VCaP (cell line): ENCODE results near the gene CALN1.

Experiments used
- H3K27ac ChIP-seq: fragments of 450-650 bp; 2 replicates; pipeline ENCODE4 v1.5.1; 2017
- CTCF ChIP-seq: fragments of 450-650 bp; conservative IDR thresholded peaks from 2 replicates; pipeline ENCODE4 v1.5.1; 2017; ENCODE audit warnings: mild to moderate bottlenecking, moderate library complexity

The CALN1 gene

DNA sequence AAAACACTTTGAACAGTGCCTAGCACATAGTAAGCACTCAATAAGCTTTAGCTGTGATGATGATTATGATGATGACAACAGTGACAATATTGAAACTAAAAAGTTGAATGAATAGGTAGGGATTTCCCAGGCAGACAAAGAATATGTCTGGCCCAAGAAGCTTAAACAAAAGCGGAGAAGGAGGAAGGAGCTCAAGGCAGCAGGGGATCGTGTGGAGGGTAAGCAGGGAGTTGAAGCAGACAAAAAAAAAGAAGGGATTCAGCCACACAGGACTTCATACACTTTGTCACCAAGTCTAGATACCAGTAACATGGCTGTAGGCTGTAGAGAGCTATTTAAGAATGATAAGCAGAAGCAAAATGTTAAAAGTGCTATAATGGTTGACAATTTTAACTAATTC lies 144.0 kb downstream of the CALN1 start:
- no peak for TF ChIP-seq CTCF
- H3K27ac ChIP-seq = no peak overlapping the region

DNA sequence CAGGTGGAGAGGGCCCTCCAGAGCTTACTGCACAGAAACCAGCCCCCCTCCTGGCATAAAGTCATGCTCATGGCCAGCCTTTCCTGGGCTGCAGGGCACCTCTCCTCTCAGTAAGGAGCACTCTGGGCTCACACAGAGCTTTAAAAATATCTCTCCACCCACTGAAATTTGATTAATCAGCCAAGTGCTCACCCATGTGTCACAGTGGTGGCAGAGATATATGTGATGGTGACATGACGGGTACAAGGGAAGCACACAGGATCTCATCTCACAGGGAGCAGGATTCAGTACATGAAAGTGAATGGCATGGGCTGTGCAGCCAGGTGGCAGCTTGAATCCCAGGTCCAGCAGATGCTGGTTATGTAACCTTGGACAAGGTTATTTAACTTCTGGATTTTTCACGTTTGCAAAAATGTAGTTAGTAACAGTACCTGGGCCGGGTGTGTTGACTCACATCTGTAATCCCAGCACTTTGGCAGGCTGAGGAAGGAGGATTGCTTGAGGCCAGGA lies 144.8 kb downstream of the CALN1 start:
- H3K27ac ChIP-seq = no peak overlapping the region
- TF ChIP-seq CTCF = no peak

DNA sequence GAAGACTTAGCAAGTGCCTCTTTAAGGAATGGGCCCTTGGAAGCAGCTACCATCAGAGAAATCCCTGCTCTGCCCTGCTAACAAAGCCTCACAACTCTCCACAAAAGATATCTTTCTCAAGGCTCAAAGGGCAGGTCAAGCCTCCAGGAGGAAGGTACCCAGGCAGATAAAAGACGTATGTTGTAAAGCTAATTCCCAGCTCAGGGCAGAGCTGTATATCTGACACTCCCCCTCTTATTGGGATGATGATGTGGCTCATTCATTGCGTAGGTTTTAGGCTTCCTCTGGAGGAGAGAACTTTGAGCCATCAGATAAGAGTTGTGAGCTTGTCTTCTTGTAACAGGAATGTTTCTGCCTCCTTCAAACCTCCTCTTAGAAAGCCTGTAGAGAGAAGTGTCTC lies 145.4 kb downstream of the CALN1 start:
- TF ChIP-seq CTCF = no peak
- H3K27ac ChIP-seq = no peak overlapping the region

DNA sequence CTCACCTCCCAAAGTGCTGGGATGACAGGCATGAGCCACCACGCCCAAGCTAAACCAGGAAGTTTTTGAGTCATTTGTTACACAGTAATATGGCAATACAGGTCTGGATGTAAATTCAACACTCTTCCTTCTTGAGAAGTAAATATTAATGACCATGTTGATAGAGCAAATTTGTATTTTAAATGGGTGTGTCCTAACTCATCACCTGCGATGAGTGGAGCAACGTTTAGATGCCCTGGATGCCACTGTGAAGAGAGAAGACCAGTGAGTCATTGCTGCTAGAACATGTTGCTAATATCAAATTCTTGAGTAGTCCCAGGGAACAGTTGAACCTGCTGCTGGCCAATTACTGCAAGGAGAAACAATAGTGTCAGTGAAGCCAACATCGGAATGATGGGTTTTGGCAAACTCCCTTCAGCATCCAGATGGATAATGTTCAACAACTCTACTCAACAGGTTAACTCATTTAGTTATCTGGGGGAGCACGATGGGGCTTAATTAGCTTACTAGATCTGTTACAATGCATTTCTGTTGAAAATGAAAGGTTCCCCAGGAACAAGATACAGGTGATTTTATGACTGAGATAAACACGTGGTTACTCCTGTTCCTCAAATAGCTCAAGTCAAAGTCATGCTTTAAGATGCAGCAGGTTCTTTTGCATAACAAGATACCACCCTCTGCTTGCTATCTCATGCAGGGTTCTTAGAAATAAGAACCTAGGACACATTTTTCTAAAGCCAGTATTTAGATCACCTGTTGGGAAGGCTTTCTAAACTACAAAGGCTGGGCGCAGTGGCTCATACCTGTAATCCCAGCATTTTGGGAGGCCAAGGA lies 146.8 kb downstream of the CALN1 start:
- TF ChIP-seq CTCF = no peak
- H3K27ac ChIP-seq = no peak overlapping the region

DNA sequence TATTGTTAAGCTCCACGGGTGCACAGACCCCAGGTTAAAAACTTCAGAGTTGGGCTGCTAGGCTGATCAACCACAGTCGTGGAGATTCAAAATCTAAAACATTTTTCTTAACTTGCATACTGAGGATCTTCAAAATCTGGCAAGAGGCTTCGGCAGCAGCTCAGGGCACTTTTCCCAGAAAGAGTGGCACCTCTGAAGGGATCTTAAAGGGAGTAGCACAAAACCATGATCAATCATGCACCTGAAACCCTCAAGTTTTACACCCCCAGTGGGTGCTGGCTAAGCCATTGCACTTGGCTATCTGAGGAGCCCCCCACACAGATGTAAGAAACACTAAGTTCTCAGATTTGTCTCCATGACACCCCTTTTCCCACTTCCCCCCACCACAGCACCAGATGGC lies 151.7 kb downstream of the CALN1 start:
- no peak overlapping the region for H3K27ac ChIP-seq
- no peak for TF ChIP-seq CTCF

DNA sequence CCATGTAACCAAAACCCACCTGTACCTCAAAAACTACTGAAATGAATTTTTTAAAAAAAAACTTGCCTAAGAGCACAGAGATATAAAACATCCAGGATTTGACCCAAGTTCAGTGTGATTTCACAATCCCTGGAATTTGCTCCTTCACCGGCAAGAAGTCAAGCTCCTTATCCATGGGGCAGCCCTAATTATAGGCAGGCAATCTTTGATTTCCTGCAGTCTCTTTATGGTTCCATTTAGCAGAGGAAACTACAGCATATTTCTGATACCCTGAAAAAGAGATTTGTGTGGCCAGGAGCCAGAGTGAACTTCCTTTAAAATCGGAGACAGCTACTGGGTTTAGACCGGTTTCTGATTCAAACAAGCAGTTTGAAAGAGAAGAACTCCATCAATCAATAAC lies 154.1 kb downstream of the CALN1 start:
- no peak for TF ChIP-seq CTCF
- no peak overlapping the region for H3K27ac ChIP-seq

DNA sequence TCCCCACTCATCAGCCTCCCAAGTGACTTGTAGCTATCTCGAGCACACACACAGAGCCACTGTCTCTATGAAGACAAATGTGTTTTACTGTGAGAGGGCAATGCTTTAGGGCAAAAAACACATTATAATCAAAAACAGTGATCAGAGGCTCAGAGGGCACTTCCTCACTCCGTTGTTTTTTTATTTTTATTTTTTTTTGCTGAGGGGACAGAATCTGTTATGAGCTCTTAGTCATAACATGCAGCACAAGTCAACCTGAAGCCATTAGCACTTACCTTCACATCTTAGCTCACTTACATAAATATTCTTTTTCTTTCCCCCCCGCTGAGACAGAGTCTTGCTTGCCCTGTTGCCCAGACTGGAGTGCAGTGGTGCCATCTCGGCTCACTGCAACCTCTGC lies 157.7 kb downstream of the CALN1 start:
- no peak for TF ChIP-seq CTCF
- no peak overlapping the region for H3K27ac ChIP-seq
